Bronchial epithelial cell (primary cell): ENCODE data around the gene KCNJ4. TPM values are rescaled to one million over a fixed set of nuclear protein-coding genes. Genes with fewer than 3 reads are reported as not detected.
"Not testable (repeated sequence)": the region's sequence is repeated elsewhere in the genome, so short reads cannot be mapped to it uniquely, and the experiment has no call there.

Source experiments
- DNase-seq: peaks from one replicate; pipeline ENCODE4 v3.0.0-alpha.2; 2010; ENCODE audit warnings: low read depth
- FAIRE-seq: peaks from 2 replicates; lab custom pipeline; 2011; peaks lifted over from hg19 to GRCh38; lab: Jason Lieb, UNC
- H3K27me3 ChIP-seq: 2 replicates; pipeline ENCODE4 v1.5.1; 2011; ENCODE audit warnings: low read length; ENCODE audit not compliant: control insufficient read depth, insufficient read depth
- H3K36me3 ChIP-seq: 2 replicates; pipeline ENCODE4 v1.5.1; 2011; ENCODE audit warnings: low read length; ENCODE audit not compliant: control insufficient read depth, insufficient read depth
- H3K4me3 ChIP-seq: 2 replicates; pipeline ENCODE4 v1.5.1; 2011; ENCODE audit warnings: mild to moderate bottlenecking, low read depth, low read length, control low read depth
- CTCF ChIP-seq: IDR thresholded peaks from 2 replicates; pipeline ENCODE4 v1.5.1; 2011; ENCODE audit warnings: mild to moderate bottlenecking, moderate library complexity, low read length, control low read depth, inconsistent platforms; ENCODE audit not compliant: insufficient read depth, severe bottlenecking
- total RNA-seq: library from RNA; depleted of rRNA; stranded (reverse); fragments of >200 nt; gene quantifications from 2 replicates; pipeline ENCODE4 v1.2.1, GENCODE V29; 2014

Gene KCNJ4
- total RNA-seq, 1 donor from 2014 or later: not detected

DNA sequence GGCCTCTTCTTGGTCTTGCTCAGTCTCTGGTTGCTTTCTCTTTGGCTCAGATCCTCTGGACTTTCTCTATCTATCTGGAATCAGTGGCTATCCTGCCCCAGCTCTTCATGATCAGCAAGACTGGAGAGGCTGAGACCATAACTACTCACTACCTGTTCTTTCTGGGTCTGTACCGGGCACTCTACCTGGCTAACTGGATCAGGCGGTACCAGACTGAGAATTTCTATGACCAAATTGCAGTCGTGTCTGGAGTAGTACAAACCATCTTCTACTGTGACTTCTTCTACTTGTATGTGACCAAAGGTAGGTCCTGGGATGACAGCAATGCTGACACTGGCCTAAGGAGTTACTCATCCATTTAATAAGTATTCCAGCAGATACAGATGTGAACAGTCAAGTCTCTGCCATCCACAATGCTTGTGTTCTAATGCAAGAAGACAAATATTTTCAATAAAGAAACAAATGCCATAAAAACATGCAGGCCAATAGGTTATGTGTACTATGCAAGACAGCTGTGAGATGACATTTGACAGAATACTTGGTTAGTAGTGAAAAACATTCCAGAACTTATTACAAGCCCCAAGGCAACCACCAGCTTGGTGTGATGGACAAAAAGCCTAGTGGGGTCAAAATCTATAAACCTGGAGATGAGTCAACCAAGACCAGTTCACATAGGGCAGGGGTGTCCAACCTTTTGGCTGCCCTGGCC is 26.3 kb upstream of the KCNJ4 start:
- H3K36me3 ChIP-seq: peaks cover 12% of the 10 kb centered on the region
- FAIRE-seq (no peak), DNase-seq (no peak)
- TF ChIP-seq CTCF: no peak
- no peaks in the 10 kb centered on the region for H3K27me3 ChIP-seq
- no peak overlapping the region for H3K4me3 ChIP-seq

DNA sequence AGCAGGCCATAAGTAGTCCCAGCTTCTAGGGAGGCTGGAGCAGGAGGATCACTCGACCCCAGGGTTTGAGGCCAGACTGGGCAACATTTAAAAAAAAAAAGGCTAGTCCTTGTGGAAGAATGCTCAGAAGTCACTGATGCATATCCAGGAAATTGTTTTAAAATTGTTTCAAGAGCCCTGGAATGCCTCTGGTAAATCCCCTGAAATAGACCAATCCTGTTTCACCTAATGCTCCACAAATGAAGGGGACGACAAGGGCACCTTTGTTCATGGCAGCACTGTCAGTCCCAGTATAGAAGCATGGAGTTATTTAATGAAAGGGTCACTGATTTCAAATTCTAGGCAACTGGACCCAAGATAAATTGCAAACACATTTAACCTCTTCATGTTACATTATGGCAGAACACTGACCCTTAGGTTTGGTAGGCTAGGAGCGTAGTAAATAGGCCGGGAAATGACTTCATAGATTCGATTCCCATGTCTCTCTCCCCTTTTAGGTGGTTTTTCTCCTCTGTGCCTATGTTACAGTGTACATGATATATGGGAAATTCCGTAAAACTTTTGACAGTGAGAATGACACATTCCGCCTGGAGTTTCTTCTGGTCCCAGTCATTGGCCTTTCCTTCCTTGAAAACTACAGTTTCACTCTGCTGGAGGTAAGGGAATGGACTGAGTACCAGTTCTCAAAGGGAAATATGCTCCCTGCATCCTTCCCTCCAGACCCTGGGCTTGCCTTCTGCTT is 24.3 kb upstream of the KCNJ4 start:
- no peak for DNase-seq
- no peak overlapping the region for H3K4me3 ChIP-seq
- no peaks in the 10 kb centered on the region for H3K27me3 ChIP-seq
- H3K36me3 ChIP-seq: peaks cover 5% of the 10 kb centered on the region
- no peak for TF ChIP-seq CTCF
- no peak for FAIRE-seq

- peak; percentile 82 for DNase-seq
- no peak for TF ChIP-seq CTCF
- Histone ChIP-seq H3K36me3 (peaks cover 2% of the 10 kb centered on the region), H3K4me3 (no peak overlapping the region), H3K27me3 (no peaks in the 10 kb centered on the region)
- FAIRE-seq: no peak
These were observed 22.6 kb upstream of the KCNJ4 start for GRCh38 chr22:38477585-38477984.

DNA sequence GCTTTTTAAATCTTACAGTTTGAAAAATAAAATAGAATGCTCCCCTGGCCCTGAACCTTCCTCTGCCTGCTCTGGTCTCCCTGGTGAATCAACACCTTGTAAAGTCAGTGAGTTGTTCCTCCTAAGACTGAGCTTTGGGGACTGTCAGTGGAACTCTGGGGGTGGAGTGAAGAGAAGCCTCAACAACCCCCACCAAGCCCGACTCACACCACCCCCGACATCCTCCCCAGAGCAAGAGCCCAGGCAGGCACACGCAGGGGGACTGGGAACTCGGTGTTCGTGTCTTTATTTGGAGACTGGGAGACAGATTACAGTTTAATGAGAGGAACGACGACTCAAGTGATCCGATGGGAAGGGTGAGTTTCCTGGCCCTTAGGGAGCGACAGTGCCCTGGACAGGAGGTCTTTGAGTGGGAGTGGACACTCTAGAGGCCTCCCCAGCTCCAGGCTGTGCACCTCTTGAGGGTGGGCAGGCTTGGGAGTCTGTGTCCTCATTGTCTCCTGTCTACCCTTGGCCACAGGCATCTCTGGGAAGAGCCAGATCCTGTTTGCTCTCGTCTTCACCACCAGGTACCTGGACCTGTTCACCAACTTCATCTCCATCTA is 19.1 kb upstream of the KCNJ4 start:
- DNase-seq (no peak), FAIRE-seq (no peak)
- Histone ChIP-seq H3K4me3 (no peak overlapping the region), H3K36me3 (no peaks in the 10 kb centered on the region), H3K27me3 (no peaks in the 10 kb centered on the region)
- TF ChIP-seq CTCF: no peak

DNA sequence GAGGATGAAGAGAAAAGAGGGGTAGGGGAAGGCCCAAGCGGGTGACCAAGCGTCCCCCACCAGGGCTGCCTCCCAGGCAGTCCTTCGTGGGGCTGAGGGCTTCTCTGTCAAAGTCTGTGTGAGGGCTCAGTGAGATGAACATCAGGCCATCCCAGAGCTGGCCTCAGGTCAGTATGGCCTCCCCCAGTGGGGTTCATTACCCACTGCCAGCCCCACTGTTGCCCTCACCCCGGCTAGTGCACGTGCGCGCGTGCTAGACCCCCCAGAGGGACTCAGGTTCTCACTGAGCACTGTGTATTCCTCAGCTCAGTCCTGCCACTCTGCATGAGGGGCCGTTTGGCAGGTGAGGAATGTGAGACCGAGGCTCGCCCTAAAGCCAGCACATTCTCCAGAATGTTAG is 16.2 kb upstream of the KCNJ4 start:
- Histone ChIP-seq H3K4me3 (no peak overlapping the region), H3K27me3 (peaks cover 3% of the 10 kb centered on the region), H3K36me3 (no peaks in the 10 kb centered on the region)
- no peak for FAIRE-seq
- no peak for DNase-seq
- TF ChIP-seq CTCF: no peak

- not testable (repeated sequence) for H3K27me3 ChIP-seq, DNase-seq, H3K4me3 ChIP-seq, H3K36me3 ChIP-seq
- FAIRE-seq: peak; percentile 62
These were observed 15.2 kb upstream of the KCNJ4 start for GRCh38 chr22:38470179-38470578.
